Measurements from ENCODE around the gene WDR72.
A peak's percentile ranks its signal among the peaks of the same experiment; 100 is the strongest.

The WDR72 gene

DNA sequence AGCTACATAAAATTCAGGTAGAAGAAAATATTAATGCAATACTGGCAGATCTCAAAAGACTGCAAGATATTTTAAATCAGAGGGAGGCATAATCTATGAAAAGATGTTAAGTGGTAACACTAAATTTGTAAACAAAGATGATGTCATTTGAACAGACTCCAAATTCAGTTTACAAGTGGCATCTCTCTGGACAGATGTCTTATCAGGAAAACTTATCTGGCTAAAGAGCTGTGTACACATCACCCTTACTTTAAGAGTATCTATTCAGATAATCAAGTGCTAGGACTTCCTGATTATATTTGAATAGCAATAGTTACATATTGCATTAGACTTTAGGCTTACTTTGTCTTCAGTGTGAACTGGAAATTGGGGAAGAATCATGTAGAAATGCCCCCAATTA lies 231.5 kb downstream of the WDR72 start:
- no peak for DNase-seq

DNA sequence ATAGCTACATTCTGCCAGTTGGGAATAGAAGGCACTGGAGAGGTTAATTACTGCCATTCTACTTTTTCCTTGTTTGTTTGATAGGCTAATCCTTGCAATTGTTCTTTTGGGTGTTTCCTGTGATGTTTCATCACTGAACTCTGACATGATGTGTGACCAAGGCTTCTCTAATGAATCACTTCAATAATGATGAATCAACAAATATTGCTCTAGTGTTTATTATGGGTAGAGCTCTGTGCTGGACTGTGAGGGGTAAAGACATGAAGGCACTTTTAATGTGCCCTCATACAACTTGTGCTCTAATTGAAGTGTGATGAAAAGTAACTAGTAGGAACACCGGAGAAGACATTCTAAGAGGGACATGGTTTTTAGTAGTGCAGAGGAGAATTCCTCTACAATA lies 233.6 kb downstream of the WDR72 start:
- DNase-seq: no peak

DNA sequence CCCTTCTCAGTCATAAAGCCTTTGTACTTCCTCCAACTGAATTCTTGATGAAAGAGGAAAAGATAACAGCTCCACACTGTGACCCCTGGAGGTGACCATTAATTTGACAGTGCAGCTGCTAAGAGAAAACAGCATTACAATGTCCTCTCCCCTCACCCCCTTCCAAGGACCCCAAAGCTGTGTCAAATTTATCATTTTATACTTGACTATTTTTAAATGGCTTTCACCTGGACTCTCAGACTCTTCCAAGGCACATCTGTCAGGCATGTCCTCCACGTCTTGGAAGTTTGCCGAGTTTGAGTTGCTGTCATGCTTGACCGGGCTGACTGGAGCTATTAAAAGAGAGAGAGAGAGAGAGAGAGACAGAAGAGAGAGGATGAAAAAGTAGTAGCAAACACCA lies 236.5 kb downstream of the WDR72 start:
- no peak for DNase-seq

DNA sequence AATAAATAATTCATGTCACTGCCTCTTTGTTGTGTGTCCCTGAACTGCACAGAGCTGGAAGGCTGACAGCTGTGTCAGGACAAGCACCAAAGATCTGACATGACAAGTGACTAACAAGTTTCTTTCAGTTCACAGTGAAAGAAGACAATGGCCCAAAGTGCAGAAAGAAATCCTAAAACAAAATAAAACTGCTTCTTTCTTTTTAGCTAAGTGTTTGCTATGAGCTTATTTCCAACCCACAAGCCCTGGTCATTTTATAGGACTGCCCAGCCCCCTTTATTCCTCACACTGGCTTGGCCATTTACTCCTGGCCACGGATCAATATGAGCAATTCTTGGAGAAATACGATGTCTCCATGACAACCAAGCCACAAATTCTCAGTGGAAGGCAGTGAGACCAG lies 238.5 kb downstream of the WDR72 start:
- no peak for DNase-seq

DNA sequence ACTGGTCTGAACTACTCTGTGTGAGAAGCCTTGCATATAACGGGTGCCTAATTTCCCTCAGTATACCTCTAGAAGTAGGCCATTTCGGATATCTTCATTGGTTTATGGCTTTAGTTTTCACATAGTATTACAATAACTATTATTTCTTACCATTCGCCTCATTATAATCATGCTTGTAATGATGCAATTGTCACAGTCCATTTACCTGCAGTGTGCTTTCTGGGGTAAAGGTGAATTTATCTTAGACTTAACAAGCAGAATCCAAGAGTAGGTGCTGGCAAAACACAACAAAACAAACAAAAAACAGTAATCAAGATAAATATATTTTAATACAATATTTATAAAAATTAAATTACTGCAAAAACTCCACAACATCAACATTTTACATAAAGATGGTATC lies 246.0 kb downstream of the WDR72 start:
- no peak for DNase-seq

DNA sequence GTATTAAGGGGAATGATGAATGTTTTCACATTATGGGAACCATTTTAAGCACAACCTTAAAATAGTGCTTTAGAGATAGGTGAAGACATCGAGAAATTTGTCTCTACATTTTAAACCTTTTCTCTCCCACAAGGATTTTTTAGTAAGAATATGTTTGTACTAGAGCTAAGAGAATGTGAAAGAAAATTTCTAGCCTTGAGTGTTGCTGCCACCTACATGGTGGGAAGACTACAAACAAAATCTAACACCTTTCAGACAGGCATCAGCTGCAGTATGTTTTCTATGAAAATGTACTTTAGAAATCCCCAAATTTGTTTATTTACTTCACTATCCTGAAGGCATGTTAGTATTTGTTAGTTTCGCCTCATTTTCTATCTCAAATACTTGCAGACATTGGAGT lies 247.4 kb downstream of the WDR72 start:
- DNase-seq: no peak

DNA sequence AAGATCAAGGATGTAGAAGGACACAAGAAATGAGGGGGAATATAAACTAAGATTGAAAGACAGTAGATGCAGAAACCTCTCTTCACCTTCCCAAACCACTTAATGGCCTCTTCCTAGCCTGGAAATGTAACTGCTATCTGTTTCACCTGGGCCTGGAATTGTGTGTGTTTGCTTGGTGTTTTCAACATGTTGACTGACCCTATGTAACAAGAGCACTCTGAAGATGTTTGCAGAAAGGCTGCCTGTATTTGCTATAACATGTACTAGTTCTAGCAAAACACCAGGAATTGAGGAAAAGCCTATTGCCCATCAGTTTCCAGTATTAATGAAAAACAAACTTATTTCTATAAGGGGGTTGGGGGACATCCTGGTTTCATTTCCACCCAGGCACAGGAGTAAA lies 248.3 kb downstream of the WDR72 start:
- DNase-seq: no peak

DNA sequence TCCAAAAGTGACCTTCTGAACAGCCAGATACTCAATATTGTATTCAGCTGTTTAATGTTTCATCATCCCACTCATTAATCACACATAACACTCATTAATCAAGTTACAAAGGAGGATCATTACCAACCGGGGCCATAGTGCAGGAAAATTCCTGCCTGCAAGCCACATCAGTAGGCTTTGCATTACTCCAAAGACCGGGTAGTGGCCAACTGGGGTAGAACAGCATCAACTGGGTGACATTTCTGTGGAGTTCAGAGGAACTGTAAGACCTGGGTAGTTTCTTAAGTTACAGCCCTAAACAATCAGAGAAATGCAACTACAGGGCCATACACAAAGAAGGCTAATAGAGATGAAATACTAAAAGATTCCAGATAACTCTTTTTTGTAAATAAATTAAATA lies 253.1 kb downstream of the WDR72 start:
- DNase-seq: no peak

DNA sequence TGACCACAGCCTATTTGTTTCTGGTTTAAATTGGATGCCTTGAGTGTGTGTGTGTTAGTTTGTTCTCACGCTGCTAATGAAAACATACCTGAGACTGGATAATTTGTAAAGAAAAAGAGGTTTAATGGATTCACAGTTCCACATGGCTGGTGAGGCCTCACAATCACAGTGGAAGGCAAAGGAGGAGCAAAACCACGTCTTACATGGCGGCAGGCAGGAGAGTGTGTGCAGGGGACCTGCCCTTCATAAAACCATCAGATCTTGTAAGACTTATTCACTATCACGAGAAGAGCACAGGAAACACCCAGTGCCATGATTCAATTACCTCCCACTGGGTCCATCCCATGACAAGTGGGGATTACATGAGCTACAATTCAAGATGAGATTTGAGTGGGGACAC lies 260.5 kb downstream of the WDR72 start:
- DNase-seq: no peak

DNA sequence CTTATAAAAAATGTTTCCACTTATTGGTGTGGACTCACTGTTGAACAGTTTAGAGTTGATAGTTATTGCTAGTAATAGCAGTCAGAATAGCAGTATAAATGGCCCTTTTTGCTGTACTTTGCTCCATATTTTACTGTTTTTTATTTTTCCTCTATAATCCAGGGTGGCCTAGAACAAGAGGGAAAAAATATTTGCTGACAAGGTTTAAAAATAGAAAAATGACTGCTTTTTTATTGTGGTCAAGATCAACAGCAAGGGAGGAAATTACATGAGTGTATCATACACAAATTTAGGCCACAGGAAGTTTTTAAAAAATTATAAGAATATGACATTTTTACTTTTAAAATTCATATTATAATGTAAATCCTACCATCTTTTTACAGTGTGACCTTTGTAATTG lies 269.1 kb downstream of the WDR72 start:
- no peak for DNase-seq

DNA sequence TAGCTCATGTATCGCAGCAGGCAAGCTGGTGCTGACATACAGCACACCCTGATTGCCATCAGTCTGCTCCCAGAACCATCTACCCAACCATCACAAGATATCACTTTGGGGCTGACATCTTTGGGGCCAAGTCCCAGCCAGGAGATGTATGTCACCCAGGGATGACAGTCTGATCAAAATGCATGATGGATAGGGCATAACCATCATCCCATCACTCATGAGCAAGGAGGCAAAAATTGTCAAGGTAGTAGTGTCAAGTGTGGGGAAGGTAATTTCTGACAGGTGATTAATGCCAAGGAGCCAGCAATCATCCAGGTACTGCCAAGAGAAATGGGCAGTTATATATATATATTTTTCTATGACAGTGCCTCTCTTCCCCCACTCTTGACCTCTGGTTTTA lies 277.4 kb downstream of the WDR72 start:
- no peak for DNase-seq

DNA sequence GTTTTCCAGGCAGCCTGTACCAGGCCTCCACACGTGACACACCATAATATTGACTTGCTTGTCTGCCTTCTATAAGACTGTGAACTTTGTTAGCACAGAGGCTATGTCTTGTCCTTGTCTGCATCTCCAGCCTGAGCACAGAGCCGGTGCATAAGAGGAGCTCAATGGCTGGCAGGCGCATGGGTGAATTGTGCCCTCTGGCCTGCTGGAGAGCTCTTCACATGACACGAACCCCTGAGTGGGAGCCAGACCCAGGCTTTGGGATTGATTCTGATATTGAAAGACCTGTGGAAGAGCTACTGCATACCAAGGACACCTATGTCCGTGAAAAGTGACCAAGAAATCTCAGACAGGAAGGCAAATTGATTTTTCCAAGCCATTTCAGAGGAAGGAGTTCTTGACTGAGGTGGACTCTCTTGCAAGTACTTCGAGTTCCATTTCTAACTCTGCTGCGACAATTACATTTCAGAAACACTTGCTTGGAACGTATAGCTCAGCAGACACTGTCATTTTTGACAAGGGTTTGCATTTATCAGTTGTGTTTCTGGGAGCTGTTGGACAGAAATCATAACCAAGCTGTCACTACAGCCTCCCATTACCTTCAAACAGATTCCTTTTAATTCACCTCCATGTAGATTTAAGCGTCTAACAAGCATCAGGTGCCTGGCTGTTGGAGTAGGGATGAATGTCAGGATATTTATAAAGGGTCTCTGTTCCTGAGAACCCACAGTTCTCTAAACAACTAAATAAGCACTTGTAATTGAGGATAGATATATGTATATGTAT lies 281.3 kb downstream of the WDR72 start:
- no peak for DNase-seq

DNA sequence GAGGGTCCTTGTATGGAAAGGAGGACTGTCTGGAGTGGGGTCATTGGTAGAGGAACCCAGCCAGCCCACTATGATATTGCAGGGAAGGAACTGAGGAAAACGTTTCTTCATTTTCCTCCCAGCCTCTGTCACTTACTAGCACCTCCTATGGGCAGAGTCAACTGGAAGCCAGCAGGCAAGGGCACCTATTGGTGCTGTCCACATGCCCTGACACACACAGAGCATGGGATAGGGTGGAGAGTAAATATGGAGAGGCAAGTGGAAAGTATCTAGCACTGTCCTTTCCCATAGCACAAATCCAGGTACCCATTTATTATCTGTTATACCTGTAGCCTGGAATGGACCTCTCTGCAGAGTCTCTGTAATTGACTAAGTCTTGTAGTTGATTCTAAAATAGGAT lies 285.6 kb downstream of the WDR72 start:
- DNase-seq: no peak

DNA sequence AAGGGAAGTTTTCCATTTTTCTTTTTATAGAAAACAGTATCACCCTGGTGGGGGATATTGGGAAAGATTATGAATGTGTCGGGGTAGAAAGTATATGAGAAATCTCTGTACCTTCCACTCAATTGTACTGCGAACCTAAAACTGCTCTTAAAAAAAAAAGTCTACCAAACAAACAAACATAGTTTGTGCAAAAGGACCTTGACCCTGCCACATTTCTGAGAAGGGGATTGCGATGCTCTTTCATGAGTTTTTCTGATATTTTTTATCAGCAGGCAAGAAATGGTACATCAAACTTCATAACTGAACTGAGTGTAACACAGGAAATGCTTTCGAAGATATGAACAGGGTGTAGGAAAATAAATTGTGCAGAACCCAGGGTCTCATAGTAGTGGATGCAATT lies 286.0 kb downstream of the WDR72 start:
- no peak for DNase-seq

DNA sequence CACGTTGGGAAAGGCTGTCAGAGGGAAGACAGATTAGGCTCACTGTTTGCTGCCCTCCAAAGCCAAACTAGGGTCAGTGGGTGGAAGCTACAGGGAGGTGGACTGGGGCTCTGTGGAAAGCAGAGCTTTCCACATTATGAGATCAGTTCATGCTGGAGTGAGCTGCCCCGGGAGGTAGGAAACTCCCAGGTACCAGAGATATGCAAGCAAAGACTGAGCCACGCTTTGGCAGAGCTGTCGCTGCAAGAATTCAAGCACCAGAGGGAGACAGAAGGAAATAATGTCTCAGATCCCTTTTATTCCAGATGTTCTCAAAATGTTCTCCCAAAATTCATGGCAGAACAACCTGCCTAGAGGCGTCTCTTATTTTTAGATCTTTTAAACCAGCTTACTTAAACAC lies 286.6 kb downstream of the WDR72 start:
- DNase-seq: peak; percentile 62

DNA sequence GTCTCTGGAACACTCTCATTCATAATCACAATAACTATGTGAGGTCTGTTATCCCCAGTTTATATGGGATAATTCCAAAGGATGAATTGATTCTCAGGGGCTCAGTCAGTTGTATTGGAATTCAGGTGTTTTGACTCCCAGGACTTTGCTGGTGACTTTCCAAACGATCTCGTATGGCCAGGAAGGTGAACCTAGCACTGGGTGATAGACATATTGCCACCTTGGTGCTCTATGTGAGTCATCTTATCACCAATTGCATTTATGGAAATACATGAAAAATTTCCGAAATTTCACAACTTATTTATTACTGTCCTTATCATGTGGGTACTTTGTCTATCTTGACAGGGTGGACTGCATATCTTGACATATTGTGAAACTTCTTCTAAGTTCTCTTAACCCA lies 287.3 kb downstream of the WDR72 start:
- peak; percentile 28 for DNase-seq

DNA sequence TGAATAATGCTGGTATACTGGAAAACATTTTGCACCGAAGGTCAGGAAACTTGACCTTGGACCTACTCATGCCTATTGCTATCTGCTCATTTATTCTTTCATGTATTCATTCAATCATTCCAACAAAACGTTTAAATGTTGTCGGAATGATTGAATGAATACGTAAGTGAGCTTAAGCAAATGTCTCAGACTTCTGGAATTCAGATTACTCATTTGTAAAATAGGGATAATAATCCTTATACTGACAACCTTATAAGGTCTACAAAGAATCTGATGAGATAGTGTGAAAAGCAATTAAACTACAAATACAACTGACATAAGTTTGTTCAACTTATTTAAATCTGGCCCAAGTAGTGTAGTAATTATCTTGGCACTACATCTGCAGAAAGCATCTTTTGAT lies 288.7 kb downstream of the WDR72 start:
- DNase-seq: peak; percentile 44

DNA sequence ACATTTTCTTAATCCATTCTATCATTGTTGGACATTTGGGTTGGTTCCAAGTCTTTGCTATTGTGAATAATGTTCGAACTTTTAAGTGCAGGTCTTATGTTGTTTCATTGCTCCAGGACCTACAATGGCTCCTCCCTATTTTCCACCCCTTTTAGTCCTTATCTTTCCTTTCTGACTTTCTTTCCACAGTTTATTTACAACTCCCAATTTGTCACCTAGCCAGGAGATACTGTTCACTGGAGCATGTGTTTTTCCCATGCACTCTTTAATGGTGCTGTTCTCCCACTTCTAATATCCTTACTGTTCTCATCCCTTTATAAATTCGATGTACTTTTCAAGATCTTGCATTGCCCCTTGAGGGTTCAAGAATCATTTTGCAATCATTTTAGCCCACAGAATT lies 290.0 kb downstream of the WDR72 start:
- no peak for DNase-seq
